HPDE6-E6E7 (cell line): Measurements from ENCODE around the gene NPR3.

Experiments
- DNase-seq: peaks from one replicate; pipeline ENCODE4 v3.0.0; 2011; ENCODE audit warnings: missing footprints; ENCODE audit errors: extremely low spot score

NPR3 gene, protein sequence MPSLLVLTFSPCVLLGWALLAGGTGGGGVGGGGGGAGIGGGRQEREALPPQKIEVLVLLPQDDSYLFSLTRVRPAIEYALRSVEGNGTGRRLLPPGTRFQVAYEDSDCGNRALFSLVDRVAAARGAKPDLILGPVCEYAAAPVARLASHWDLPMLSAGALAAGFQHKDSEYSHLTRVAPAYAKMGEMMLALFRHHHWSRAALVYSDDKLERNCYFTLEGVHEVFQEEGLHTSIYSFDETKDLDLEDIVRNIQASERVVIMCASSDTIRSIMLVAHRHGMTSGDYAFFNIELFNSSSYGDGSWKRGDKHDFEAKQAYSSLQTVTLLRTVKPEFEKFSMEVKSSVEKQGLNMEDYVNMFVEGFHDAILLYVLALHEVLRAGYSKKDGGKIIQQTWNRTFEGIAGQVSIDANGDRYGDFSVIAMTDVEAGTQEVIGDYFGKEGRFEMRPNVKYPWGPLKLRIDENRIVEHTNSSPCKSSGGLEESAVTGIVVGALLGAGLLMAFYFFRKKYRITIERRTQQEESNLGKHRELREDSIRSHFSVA

DNA sequence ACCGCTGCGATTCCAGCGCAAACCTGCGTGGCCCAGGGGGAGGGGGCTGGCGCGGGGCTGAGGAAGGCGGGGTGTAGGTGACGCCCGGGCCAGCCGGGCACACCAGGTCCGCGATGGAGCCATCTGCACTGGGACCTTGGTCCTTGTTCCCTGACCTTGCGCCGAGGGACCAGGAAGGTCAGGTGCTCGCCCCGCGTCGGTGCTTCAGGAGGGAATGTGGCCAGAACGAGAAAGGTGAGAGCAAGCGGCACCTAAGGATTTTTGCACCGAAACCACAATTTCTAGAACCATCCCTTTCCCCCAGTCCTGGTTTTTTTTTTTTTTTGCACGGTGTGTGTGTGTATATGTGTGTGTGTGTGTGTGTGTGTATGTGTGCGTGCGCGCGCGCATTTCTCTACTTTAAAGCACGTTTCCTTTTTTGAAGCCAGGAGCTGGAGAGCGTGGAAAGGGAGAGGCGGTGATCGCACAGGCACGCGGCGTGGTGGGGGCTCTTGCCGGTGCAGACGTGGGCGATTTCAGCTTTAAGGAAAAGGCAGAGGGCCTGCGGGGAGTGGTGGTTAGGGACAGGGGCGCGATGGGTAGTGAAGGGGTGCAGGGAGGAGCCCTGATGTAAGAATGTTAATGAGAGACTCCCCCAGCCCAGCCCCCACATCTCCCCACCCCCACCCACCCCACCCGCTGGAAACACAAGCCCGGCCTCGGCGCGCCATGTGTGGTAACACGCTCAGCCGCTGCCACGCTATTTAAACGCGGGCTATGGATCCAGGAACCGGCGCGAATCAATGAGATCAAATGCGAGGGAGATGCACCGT, at the start of gene NPR3:
TSS of gene NPR3 (plus strand) at position 772 of the 812 bp plus-strand sequence. CDS start 456 bp downstream, outside the sequence.
- DNase-seq: no peak

DNA sequence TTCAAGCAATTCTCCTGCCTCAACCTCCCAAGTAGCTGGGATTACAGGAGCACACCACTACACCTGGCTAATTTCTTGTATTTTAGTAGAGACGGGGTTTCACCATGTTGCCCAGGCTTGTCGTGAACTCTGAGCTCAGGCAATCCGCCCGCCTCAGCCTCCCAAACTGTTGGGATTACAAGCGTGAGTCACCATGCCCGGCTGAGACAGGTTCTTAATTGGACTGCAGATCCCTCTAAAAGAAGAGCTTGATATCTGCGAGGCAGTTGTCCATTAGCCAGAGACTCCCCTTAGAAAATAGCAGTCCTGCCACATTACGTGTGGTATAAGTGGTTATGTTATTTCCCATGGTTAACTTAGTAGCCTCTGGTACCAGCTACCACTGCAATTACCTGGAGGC, 46.6 kb upstream of the NPR3 start:
- DNase-seq: no peak

GRCh38 chr5:32668552-32668951, 42.6 kb upstream of the NPR3 start:
- DNase-seq: no peak

DNA sequence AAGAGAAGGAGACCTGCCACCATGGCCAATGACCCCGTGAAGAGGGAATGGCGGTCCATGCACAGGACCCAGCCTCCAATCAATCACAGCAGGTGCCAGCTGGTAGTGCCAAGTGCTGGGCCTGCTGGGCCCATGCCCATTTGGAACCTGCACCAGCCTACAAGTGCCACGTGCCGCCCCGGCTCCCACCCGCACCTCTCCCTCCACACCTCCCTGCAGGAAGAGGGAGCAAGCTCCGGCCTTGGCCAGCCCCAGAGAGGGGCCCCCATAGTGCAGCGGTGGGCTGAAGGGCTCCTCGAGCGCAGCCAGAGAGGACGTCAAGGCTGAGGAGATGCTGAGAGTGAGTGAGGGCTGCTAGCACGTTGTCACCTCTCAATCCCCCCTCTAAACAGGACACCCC, 37.8 kb upstream of the NPR3 start:
- DNase-seq: no peak

- no peak for DNase-seq
These were observed 34.1 kb upstream of the NPR3 start for GRCh38 chr5:32677023-32677422.

- no peak for DNase-seq
These were observed 32.6 kb upstream of the NPR3 start for GRCh38 chr5:32678472-32678871.

- DNase-seq: no peak
These were observed 31.9 kb upstream of the NPR3 start for GRCh38 chr5:32679218-32679617.

DNA sequence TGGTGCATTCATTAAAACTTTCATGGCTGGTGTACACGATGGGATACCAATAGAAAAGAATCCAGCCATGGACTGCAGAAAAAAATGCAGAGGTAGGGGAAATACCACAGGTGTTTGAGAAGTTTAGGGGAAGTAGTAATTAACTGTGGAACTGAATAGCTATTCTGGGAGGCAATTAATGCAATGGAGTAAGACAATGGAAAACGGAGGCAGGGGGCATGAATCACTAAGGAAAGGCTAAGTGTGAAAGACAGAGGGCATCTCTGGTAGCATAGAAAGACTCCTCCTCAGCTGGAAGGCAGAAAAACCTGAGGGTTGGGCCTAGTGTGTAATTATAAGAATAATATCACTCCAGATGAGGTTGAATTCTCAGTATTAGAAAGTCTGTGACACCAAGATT, 30.9 kb upstream of the NPR3 start:
- DNase-seq: no peak

DNA sequence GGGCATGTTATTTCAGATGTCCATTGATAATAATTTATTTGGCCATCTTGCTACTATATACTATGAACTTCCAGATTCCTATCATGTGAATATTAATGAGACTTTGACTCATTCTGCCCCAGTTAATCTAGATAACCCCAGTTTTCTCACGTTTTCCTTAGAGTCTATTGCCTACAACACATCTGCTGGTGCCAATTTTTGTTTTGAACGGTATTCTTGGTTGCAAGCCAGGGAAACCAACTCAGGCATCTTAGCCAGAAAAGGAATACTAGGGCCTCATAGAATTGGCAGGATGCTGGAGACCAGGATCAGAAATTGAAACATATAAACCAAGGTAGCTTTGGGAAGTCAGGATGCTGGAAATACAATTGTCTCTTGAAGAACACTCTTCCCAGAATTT, 28.0 kb upstream of the NPR3 start:
- DNase-seq: no peak

GRCh38 chr5:32684260-32684659, 26.9 kb upstream of the NPR3 start:
- no peak for DNase-seq

- DNase-seq: no peak
These were observed 24.2 kb upstream of the NPR3 start for GRCh38 chr5:32686799-32687498.

DNA sequence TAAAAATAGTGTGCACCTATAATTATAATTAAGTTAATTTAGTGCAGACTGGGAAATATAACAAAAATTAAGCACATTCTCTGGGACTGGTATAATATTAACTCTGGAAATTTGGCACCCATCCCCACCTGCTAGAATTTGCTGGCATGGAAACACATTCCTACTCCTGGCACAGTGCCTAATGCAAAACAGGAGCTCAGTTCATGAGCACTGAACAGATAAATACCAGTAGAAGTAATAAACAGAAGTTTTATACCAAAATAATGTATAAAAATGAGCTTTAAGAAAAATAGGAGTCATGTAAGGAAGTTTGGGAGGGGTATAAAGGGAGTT, 23.7 kb upstream of the NPR3 start:
- DNase-seq: no peak

GRCh38 chr5:32690153-32690552, 21.0 kb upstream of the NPR3 start:
- no peak for DNase-seq

GRCh38 chr5:32690666-32691065, 20.5 kb upstream of the NPR3 start:
- DNase-seq: no peak

GRCh38 chr5:32692036-32692746, 18.9 kb upstream of the NPR3 start:
- DNase-seq: no peak

- no peak for DNase-seq
These were observed 7.2 kb upstream of the NPR3 start for GRCh38 chr5:32703957-32704356.

DNA sequence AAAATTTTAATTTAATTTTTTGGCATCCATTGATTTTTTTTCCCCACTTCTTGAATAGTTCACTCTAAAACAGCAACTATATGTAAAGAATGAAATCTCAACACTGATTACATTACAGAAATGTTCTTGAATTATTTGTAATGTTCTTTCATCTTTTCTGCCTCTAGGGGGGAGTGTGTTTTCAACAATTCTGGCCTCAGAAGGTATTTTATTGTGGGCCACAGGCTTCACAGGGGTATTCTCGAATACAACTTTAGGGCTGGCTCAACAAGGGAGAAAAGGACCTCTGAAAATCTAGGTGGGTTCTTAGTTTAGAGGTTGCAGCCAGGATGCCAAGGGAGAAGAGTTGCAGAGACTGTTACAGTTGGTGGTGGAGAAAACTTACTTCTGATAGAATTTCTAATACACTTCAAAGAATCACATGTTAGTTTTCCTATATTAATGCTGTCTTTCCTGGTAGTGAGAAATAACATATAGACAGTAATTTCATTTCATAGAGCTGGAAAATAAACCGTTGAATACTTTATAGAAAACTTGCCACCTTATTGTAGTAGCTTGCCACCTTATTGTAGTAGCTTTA, 3.6 kb upstream of the NPR3 start:
- no peak for DNase-seq

DNA sequence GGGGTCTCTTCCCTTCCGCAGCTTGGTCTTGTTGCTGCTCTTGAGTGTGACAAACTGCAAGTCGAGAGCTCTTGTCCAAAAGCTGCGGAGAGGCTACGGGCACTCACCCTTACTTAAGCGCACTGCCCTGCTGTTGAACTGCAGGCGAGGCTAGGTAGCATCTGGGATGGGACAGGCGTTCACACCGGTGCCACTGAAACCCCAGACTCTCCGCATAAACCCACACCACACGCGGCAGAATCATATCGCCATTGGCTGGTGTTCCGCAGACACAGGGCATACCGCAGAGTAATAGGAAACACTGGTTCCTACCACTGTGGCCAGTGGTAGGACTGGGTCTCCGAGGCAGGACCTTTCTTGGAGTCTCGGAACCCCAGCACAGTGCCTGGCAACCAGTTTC, 2.2 kb upstream of the NPR3 start:
- DNase-seq: no peak

GRCh38 chr5:32709750-32710549, 1.2 kb upstream of the NPR3 start:
- peak; percentile 55 for DNase-seq

DNA sequence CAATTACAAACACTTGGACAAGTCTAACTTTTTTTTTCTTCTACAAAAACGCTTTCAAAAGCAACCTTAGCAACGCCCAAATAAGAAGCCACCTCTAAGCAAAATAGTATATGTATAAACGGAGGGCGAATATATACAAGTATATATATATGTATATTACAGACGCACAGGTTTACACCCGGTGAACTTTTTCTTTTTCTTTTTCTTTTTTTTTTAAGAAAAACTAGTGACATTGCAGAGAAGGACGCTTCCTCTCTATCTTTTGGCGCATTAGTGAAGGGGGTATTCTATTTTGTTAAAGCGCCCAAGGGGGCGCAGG, 200 bp downstream of the NPR3 start:
- no peak for DNase-seq
